ENCODE measurements around the gene CLIC4.
"Not testable (repeated sequence)": the region's sequence is repeated elsewhere in the genome, so short reads cannot be mapped to it uniquely, and the experiment has no call there.

Gene CLIC4

GRCh38 chr1:24888061-24888970 lies 143.1 kb downstream of the CLIC4 start:
- no peak for TF ChIP-seq CTCF (IDR thresholded peaks at IDR 0.05; ENCODE audit: insufficient read depth, missing control alignments)
- no peak for FAIRE-seq
- no peak for DNase-seq (ENCODE audit: insufficient read length, low spot score)

DNA sequence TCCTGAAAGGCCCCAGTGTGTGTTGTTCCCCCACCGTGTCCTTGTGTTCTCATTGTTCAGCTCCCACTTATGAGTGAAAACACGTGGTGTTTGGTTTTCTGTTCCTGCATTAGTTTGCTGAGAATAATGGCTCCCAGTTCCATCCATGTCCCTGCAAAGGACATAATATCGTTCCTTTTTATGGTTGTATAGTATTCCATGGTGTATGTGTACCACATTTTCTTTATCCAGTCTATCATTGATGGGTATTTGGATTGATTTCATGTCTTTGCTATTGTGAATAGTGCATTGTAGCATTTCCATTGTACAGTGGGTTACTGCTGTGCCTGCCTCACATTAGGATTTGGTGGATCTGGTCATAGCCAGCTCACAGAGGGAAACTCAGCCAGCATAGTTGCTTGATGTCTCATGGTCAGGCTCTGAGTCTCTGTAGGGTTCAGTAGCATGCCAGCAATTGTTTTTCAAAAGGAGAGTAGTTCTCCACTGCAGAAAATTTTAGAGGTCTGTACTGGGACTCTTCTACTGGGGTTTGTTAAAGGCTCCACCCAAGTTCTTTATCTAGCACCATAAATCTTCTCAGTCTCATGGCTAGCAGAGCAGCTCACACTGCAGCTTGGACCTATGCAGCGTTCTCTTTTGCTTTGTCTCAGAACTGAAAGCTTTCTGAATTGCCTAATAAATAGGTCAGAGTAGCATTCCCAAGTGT lies 143.9 kb downstream of the CLIC4 start:
- no peak for TF ChIP-seq CTCF (IDR thresholded peaks at IDR 0.05; ENCODE audit: insufficient read depth, missing control alignments)
- no peak for DNase-seq (ENCODE audit: insufficient read length, low spot score)
- no peak for FAIRE-seq

GRCh38 chr1:24890887-24891286 lies 145.6 kb downstream of the CLIC4 start:
- TF ChIP-seq CTCF (IDR thresholded peaks at IDR 0.05; ENCODE audit: insufficient read depth, missing control alignments) = no peak
- no peak for DNase-seq (ENCODE audit: insufficient read length, low spot score)
- FAIRE-seq = no peak

DNA sequence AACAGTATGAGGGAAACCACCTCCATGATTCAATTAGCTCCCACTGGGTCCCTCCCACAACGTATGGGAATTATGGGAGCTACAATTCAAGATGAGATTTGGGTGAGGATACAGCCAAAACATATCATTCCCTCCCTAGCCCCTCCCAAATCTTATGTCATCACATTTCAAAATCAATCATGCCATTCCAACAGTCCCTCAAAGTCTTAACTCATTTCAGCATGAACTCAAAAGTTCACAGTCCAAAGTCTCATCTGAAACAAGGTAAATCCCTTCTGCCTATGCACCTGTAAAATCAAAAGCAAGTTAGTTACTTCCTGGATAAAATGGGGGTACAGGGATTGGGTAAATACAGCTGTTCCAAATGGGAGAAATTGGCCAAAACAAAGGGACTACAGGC lies 146.1 kb downstream of the CLIC4 start:
- DNase-seq (ENCODE audit: insufficient read length, low spot score); FAIRE-seq: not testable (repeated sequence)

DNA sequence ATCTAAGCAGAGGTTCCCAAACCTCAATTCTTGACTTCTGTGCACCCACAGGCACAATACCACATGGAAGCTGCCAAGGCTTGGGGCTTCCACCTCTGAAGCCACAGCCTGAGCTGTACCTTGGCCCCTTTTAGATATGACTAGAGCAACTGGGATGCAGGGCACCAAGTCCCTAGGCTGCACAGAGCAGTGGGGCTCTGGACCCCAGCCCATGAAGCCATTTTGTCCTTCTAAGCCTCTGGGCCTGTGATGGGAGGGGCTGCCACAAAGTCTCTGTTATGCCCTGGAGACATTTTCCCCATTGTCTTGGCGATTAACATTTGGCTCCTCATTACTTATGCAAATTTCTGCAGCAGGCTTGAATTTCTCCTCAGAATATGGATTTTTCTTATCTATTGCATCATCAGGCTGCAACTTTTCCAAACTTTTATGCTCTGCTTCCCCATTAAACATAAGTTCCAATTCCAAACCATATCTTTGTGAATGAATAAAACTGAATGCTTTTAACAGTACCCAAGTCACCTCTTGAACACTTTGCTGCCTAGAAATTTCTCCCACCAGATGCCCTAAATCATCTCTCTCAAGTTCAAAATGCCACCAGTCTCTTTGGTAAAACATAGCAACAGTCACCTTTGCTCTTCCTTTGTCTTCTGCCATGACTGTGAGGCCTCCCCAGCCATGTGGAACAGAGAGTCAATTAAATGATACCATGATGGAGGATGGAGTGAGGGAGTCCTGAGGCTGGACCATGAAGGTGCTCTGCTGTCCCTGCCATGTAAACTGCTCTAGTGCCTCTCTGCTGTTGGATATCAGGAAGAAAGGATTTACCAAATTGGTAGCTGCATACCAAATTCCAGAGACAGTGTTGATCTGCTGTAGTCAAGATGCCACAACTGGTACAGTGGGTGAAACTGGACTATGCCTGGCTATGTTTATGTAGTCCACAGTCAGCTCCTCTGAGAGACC lies 147.2 kb downstream of the CLIC4 start:
- FAIRE-seq = no peak

DNA sequence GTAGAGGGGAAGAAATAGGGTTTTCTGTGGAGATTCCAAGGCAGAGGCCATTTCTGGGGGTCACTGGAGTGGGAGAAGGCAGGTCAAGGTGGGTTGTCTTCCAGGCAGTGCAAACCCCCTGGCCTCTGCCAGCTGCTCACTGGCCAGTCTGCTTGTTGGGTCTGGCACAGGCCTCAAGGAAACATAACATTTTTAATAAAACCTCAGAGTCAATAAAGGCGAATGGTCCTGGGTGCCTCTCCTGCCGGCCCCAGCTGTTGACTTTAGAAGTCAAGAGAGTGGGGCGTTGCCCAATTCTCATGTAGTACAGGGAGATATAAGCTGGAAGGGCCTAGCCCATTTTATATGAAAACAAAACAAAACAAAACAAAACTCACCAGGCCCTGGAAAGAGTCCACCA lies 148.2 kb downstream of the CLIC4 start:
- no peak for DNase-seq (ENCODE audit: insufficient read length, low spot score)
- FAIRE-seq = no peak
- TF ChIP-seq CTCF (IDR thresholded peaks at IDR 0.05; ENCODE audit: insufficient read depth, missing control alignments) = no peak

More for the DNA sequence above, 147.2 kb downstream of the CLIC4 start:
- no peak for DNase-seq (ENCODE audit: insufficient read length, low spot score)
- no peak for TF ChIP-seq CTCF (IDR thresholded peaks at IDR 0.05; ENCODE audit: insufficient read depth, missing control alignments)
